AG04449 (cell line): Measurements from ENCODE around the gene TMEM190.

Source experiments
- CTCF ChIA-PET: fragments of 350-600 bp; formaldehyde crosslinking; extraction: SDS; loops from one replicate; lab custom pipeline; 2021; ENCODE audit warnings: antibody characterized with exemption; lab: Yijun Ruan, JAX
- POLR2A ChIA-PET: fragments of 400-600, 350-600 bp; formaldehyde crosslinking; extraction: SDS; loops from one replicate; lab custom pipeline; 2020; ENCODE audit warnings: antibody characterized with exemption, inconsistent platforms; lab: Yijun Ruan, JAX
- DNase-seq: peaks from one replicate; pipeline ENCODE4 v3.0.0-alpha.2; 2010; ENCODE audit warnings: low read depth, low spot score
- H3K4me3 ChIP-seq: 2 replicates; pipeline ENCODE4 v1.5.1; 2011; ENCODE audit warnings: low read depth, mild to moderate bottlenecking, control low read depth, low read length
- TF ChIP-seq, protein P1 (sequence below): IDR thresholded peaks from one replicate; pipeline ENCODE4 v1.5.1; 2011; ENCODE audit warnings: mild to moderate bottlenecking, moderate library complexity, low read length, control low read depth, inconsistent platforms; ENCODE audit not compliant: insufficient read depth; ENCODE audit errors: missing control alignments

The TMEM190 gene

DNA sequence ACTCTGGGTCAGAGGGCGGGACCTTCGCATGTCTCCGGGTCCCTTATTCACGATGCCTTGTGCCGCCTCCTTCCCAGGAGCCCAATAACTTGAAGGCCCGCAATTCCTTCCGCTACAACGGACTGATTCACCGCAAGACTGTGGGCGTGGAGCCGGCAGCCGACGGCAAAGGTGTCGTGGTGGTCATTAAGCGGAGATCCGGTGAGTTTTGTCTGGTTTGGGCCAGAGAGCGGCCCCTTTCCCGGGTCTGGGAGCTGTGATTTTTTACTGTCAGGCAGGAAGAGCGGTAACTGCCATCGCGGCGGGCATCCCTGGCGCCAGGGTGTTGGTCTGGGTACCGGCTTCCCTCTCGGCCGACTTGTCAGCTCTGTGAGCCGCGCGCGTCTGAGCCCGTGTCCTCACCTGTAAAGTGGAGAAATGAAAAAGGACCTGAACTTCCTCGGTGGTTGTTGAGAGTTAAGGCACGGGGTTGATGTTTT lies 9.9 kb downstream of the TMEM190 start:
- TF ChIP-seq, protein P1, sequence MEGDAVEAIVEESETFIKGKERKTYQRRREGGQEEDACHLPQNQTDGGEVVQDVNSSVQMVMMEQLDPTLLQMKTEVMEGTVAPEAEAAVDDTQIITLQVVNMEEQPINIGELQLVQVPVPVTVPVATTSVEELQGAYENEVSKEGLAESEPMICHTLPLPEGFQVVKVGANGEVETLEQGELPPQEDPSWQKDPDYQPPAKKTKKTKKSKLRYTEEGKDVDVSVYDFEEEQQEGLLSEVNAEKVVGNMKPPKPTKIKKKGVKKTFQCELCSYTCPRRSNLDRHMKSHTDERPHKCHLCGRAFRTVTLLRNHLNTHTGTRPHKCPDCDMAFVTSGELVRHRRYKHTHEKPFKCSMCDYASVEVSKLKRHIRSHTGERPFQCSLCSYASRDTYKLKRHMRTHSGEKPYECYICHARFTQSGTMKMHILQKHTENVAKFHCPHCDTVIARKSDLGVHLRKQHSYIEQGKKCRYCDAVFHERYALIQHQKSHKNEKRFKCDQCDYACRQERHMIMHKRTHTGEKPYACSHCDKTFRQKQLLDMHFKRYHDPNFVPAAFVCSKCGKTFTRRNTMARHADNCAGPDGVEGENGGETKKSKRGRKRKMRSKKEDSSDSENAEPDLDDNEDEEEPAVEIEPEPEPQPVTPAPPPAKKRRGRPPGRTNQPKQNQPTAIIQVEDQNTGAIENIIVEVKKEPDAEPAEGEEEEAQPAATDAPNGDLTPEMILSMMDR, result no peak
- H3K4me3 ChIP-seq, result peak overlapping the region; percentile 97
- ChIA-PET POLR2A (interaction anchor here (0.9 to 10.8 kb wide), 6 partner anchors 17 to 220 kb away, joined by 3 to 86 read pairs (median 4); partner anchors contain the start of genes DNAAF3, HSPBP1, KMT5C and UBE2S), CTCF (interaction anchor here (1.0 to 5.3 kb wide), 4 partner anchors 32 to 226 kb away, joined by 5 to 33 read pairs (median 6); no protein-coding TSS in a partner anchor)
- DNase-seq, result no peak

DNA sequence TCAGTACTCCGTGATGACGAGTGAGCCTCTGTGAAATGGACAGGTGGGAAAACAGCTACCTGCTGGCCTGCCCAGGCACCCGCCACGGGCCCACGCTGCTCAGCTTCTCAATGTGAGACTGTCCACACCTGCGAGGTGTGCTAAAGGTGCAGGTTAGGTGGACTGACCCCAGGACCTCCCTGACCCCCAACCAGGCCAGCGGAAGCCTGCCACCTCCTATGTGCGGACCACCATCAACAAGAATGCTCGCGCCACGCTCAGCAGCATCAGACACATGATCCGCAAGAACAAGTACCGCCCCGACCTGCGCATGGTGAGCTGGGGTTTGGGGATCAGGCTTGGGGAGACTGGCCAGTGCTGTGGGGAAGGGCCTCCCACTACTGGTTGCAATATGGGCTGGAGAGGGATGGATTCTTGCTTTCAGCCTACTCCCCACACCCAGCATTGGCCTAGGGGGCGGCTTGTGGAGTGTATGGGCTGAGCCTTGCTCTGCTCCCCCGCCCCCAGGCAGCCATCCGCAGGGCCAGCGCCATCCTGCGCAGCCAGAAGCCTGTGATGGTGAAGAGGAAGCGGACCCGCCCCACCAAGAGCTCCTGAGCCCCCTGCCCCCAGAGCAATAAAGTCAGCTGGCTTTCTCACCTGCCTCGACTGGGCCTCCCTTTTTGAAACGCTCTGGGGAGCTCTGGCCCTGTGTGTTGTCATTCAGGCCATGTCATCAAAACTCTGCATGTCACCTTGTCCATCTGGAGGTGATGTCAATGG lies 11.3 kb downstream of the TMEM190 start:
- peak overlapping the region; percentile 97 for H3K4me3 ChIP-seq
- TF ChIP-seq, protein P1, result no peak
- no peak for DNase-seq
- POLR2A ChIA-PET, result interaction anchor here (1.0 to 10.8 kb wide), 4 partner anchors 14 to 49 kb away, joined by 3 to 86 read pairs (median 4); partner anchors contain the start of genes KMT5C and UBE2S
- CTCF ChIA-PET, result interaction anchor here (1.0 to 5.3 kb wide), 7 partner anchors 9 to 227 kb away, joined by 3 to 33 read pairs (median 5); no protein-coding TSS in a partner anchor

DNA sequence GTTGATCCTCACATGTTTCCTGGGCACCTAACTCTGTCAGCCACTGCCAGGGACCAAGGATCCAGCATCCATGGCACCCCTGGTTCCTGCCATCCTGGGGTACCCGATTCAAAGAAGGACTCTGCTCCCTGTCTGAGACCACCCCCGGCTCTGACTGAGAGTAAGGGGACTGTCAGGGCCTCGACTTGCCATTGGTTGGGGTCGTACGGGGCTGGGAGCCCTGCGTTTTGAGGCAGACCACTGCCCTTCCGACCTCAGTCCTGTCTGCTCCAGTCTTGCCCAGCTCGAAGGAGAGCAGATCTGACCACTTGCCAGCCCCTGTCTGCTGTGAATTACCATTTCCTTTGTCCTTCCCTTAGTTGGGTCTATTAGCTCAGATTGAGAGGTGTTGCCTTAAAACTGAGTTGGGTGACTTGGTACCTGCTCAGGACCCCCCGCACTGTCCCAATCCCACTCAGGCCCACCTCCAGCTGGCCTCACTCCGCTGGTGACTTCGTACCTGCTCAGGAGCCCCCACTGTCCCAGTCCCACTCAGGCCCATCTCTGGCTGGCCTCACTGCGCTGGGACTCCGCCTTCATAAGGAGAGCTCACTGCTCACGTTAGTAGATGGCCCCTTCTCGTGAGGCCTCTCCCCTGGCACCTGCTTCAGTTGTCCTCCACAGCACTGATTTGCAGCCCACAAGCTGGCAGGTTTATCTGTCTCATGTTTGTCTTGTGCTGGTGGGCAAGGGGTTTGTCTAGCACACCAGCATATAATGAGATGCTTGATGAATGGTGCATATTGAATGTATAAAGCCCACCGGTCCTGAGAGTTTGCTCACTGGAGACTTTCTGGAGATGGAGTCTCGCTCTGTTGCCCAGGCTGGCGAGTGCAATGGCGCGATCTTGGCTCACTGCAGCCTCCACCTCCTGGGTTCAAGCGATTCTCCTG lies 13.0 kb downstream of the TMEM190 start:
- no peak overlapping the region for H3K4me3 ChIP-seq
- CTCF ChIA-PET, result interaction anchor here (0.9 to 5.3 kb wide), 7 partner anchors 8 to 115 kb away, joined by 3 to 33 read pairs (median 4); no protein-coding TSS in a partner anchor

DNA sequence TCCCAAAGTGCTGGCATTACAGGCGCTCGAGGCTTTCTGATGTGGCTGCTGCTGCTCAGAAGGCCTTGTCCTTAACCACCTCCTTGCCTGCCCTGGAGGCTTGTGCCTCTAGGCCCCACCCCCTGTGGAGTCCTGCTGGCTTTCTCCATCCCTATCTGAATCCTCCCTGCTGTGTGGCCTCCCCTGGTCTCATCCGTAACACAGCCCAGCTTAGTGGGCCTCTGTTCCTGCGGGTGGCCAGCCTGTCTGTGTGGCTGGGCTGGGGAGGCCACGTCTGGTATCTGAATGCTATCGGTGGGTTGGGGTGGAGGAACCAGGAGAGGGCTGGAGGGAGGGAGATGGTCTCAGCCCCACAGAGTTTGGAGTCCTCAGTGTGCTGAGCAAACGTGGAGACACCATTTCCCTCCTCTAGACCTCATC lies 13.8 kb downstream of the TMEM190 start:
- H3K4me3 ChIP-seq, result no peak overlapping the region
- TF ChIP-seq, protein P1, result no peak
- POLR2A ChIA-PET, result interaction anchor here (1.0 to 10.8 kb wide), 3 partner anchors 16 to 71 kb away, joined by 3 to 86 read pairs (median 3); partner anchors contain the start of genes KMT5C and UBE2S
- no peak for DNase-seq
- CTCF ChIA-PET, result interaction anchor here (0.9 to 5.3 kb wide), 7 partner anchors 9 to 249 kb away, joined by 3 to 33 read pairs (median 4); no protein-coding TSS in a partner anchor

More for the DNA sequence above, 13.0 kb downstream of the TMEM190 start:
- POLR2A ChIA-PET, result interaction anchor here (1.0 to 10.8 kb wide), 6 partner anchors 13 to 210 kb away, joined by 3 to 86 read pairs (median 3); partner anchors contain the start of genes FIZ1, KMT5C and UBE2S
- no peak for DNase-seq
- TF ChIP-seq, protein P1, result no peak

DNA sequence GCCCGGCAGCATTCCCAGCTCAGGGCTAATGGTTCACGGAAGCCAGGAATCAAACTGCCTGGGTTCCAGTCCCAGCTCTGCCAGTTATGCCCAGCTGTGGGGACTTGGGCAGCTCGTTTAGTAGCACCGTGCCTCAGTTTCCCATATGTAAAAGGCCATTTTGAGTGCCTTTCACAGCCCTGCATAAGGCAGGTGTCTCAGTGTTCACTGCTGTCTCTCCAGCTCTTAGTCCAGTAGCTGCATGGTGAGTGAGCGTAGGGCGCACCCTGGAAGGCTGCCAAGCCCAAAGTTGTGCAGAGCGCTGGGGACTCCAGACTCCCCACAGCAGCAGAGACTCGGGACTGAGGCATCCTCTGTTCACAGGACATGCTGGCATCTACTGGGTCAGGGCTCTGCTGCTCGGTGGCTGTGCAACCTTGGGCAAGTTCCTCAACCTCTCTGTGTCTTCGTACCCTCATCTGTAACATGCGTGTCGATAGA lies 14.6 kb downstream of the TMEM190 start:
- ChIA-PET POLR2A (interaction anchor here (1.2 to 10.8 kb wide), 2 partner anchors 15 to 71 kb away, joined by 3 to 86 read pairs; partner anchors contain the start of gene UBE2S), CTCF (interaction anchor here (1.0 to 5.3 kb wide), 5 partner anchors 8 to 249 kb away, joined by 3 to 33 read pairs (median 5); no protein-coding TSS in a partner anchor)
- DNase-seq, result no peak
- H3K4me3 ChIP-seq, result no peak overlapping the region
- TF ChIP-seq, protein P1, result no peak
